GM21390 (cell line): Measurements from ENCODE around the gene KRTAP10-3.
"Not testable (repeated sequence)": the region's sequence is repeated elsewhere in the genome, so short reads cannot be mapped to it uniquely, and the experiment has no call there.

Experiments
- ATAC-seq: cut with Tn5 transposase; IDR thresholded peaks from one replicate; pipeline ENCODE4 v1.9.1; 2021; ENCODE audit not compliant: unreplicated experiment

Gene KRTAP10-3

GRCh38 chr21:44558695-44559094 is at the start of gene KRTAP10-3:
Gene KRTAP10-3, minus strand, starts transcription at chr21:44558795. Its CDS starts 80 bp downstream, at chr21:44558715.
- ATAC-seq = no peak

GRCh38 chr21:44606495-44606894 is 47.9 kb upstream of the KRTAP10-3 start:
- ATAC-seq = no peak

GRCh38 chr21:44603911-44604310 is 45.3 kb upstream of the KRTAP10-3 start:
- ATAC-seq = no peak

- ATAC-seq = no peak
These were observed 44.7 kb upstream of the KRTAP10-3 start for GRCh38 chr21:44603109-44603875.

GRCh38 chr21:44602463-44602850 is 43.9 kb upstream of the KRTAP10-3 start:
- no peak for ATAC-seq

GRCh38 chr21:44601596-44602462 is 43.2 kb upstream of the KRTAP10-3 start:
- no peak for ATAC-seq

GRCh38 chr21:44601091-44601490 is 42.5 kb upstream of the KRTAP10-3 start:
- ATAC-seq = not testable (repeated sequence)

- not testable (repeated sequence) for ATAC-seq
These were observed 41.8 kb upstream of the KRTAP10-3 start, which contains the start of gene KRTAP10-7 for GRCh38 chr21:44600118-44600978. Gene KRTAP10-7, plus strand, starts transcription at chr21:44600597. Its CDS starts 25 bp downstream, at chr21:44600622.

GRCh38 chr21:44599264-44600029 is 40.9 kb upstream of the KRTAP10-3 start:
- ATAC-seq = no peak

- no peak for ATAC-seq
These were observed 39.5 kb upstream of the KRTAP10-3 start for GRCh38 chr21:44598061-44598460.

- ATAC-seq = no peak
These were observed 37.6 kb upstream of the KRTAP10-3 start for GRCh38 chr21:44596068-44596725.

- no peak for ATAC-seq
These were observed 36.9 kb upstream of the KRTAP10-3 start for GRCh38 chr21:44595524-44595923.

- no peak for ATAC-seq
These were observed 35.9 kb upstream of the KRTAP10-3 start for GRCh38 chr21:44594406-44594916.

- ATAC-seq = no peak
These were observed 35.2 kb upstream of the KRTAP10-3 start for GRCh38 chr21:44593598-44594405.

- ATAC-seq = no peak
These were observed 34.1 kb upstream of the KRTAP10-3 start, which contains the start of gene KRTAP10-6 for GRCh38 chr21:44592446-44593311. Gene KRTAP10-6, minus strand, starts transcription at chr21:44592505. Its CDS starts 21 bp downstream, at chr21:44592484.

GRCh38 chr21:44591801-44592130 is 33.2 kb upstream of the KRTAP10-3 start:
- ATAC-seq = not testable (repeated sequence)
